Keratinocyte (primary cell): ENCODE results near the gene TBC1D4. TPM values are rescaled to one million over a fixed set of nuclear protein-coding genes. Genes with fewer than 3 reads are reported as not detected.

Experiments used
- DNase-seq: peaks from one replicate; pipeline ENCODE4 v3.0.0-alpha.2; 2011; ENCODE audit warnings: low read depth, missing footprints, low spot score
- FAIRE-seq: peaks from 2 replicates; lab custom pipeline; 2011; peaks lifted over from hg19 to GRCh38; lab: Jason Lieb, UNC
- H2AFZ ChIP-seq: 2 replicates; pipeline ENCODE4 v1.6.0; 2012; ENCODE audit warnings: low read length, control low read depth, inconsistent platforms; ENCODE audit not compliant: control insufficient read depth
- H3K27ac ChIP-seq: 2 replicates; pipeline ENCODE4 v1.5.1; 2011; ENCODE audit warnings: low read length; ENCODE audit not compliant: control insufficient read depth, insufficient read depth
- H3K27me3 ChIP-seq: 3 replicates; pipeline ENCODE4 v1.6.0; 2011; ENCODE audit warnings: low read length; ENCODE audit not compliant: control insufficient read depth, insufficient read depth; ENCODE audit errors: extremely low read depth
- H3K36me3 ChIP-seq, 2 experiments: 2 replicates in 1 of 2; 3 replicates in 1 of 2; pipeline ENCODE4 v1.5.1; 2011; ENCODE audit warnings: low read length in 2 of 2, mild to moderate bottlenecking in 1 of 2; ENCODE audit not compliant: control insufficient read depth in 2 of 2, insufficient read depth in 2 of 2; ENCODE audit errors: extremely low read depth in 1 of 2
- H3K4me1 ChIP-seq: 3 replicates; pipeline ENCODE4 v1.5.1; 2011; ENCODE audit warnings: low read length; ENCODE audit not compliant: control insufficient read depth, insufficient read depth; ENCODE audit errors: extremely low read depth
- H3K4me2 ChIP-seq: 3 replicates; pipeline ENCODE4 v1.6.0; 2011; ENCODE audit warnings: low read depth, low read length; ENCODE audit not compliant: control insufficient read depth, insufficient read depth; ENCODE audit errors: extremely low read depth
- H3K4me3 ChIP-seq, 3 experiments: fragments of 200-600 bp in 1 of 3; sonication (generic) in 1 of 3; 2 replicates in 2 of 3; 3 replicates in 1 of 3; pipeline ENCODE4 v1.5.1; 2011 to 2016; ENCODE audit warnings: low read length in 3 of 3, mild to moderate bottlenecking in 3 of 3, control low read depth in 2 of 3, inconsistent platforms in 1 of 3, low read depth in 1 of 3, mixed read lengths in 1 of 3, mixed run types in 1 of 3, moderate library complexity in 1 of 3; ENCODE audit not compliant: control insufficient read depth in 2 of 3, insufficient read depth in 2 of 3; ENCODE audit errors: extremely low read depth in 1 of 3
- H3K79me2 ChIP-seq: 2 replicates; pipeline ENCODE4 v1.6.0; 2012; ENCODE audit warnings: low read length; ENCODE audit not compliant: control insufficient read depth, insufficient read depth
- H3K9ac ChIP-seq: 3 replicates; pipeline ENCODE4 v1.6.0; 2011; ENCODE audit warnings: low read length; ENCODE audit not compliant: control insufficient read depth, insufficient read depth; ENCODE audit errors: extremely low read depth
- H3K9me1 ChIP-seq: 3 replicates; pipeline ENCODE4 v1.6.0; 2011; ENCODE audit warnings: low read length; ENCODE audit not compliant: control insufficient read depth, insufficient read depth; ENCODE audit errors: extremely low read depth
- H3K9me3 ChIP-seq: 2 replicates; pipeline ENCODE4 v1.5.1; 2012; ENCODE audit warnings: low read depth, low read length; ENCODE audit not compliant: control insufficient read depth
- H4K20me1 ChIP-seq: 3 replicates; pipeline ENCODE4 v1.6.0; 2011; ENCODE audit warnings: low read length; ENCODE audit not compliant: control insufficient read depth, insufficient read depth; ENCODE audit errors: extremely low read depth
- CTCF ChIP-seq, 3 experiments: IDR thresholded peaks in 1 of 3; conservative IDR thresholded peaks in 1 of 3; optimal IDR thresholded peaks in 1 of 3; 2 replicates in 2 of 3; 3 replicates in 1 of 3; pipeline versions ENCODE3 to v1.5.1; 2011; ENCODE audit warnings: low read length in 3 of 3, mild to moderate bottlenecking in 3 of 3, moderate library complexity in 2 of 3, control low read depth in 1 of 3, inconsistent platforms in 1 of 3; ENCODE audit not compliant: insufficient read depth in 2 of 3; ENCODE audit errors: extremely low read depth in 1 of 3
- EZH2 ChIP-seq: IDR thresholded peaks from one replicate; pipeline ENCODE4 v1.6.1; 2012; ENCODE audit warnings: inconsistent platforms, mild to moderate bottlenecking, low read length, moderate library complexity
- dilution Hi-C: fragments of 300-500 bp; cut with MboI; formaldehyde crosslinking; loops from one replicate; pipeline ENCODE4 v1.7.0; 2020; ENCODE audit warnings: low sequenced_read_pairs; ENCODE audit not compliant: extremely low pct_ligation_motif_present
- polyA plus RNA-seq, 5 experiments: library from polyadenylated mRNA; depleted of rRNA in 3 of 5; stranded (reverse) in 3 of 5; stranded (forward) in 1 of 5; unstranded in 1 of 5; fragments of >200 nt; gene quantifications; 1 replicate in 1 of 5; 2 replicates in 3 of 5; 3 replicates in 1 of 5; pipeline versions ENCODE4 v1.2.1 to v1.2.3, GENCODE V29; 2011 to 2012; ENCODE audit warnings: missing spikeins in 2 of 5, low read depth in 1 of 5, low replicate concordance in 1 of 5

Gene TBC1D4
- polyA plus RNA-seq, 1 donor (not counting 4 experiments of a cell fraction or from before 2014, with no cell fraction given): 14.2 TPM

- Histone ChIP-seq H3K9me1 (no peaks in the 10 kb centered on the region), H3K27ac (no peak overlapping the region), H3K9ac (no peak overlapping the region), H3K4me3 (no peak overlapping the region), H3K9me3 (no peaks in the 10 kb centered on the region), H3K27me3 (no peaks in the 10 kb centered on the region), H3K4me1 (no peaks in the 10 kb centered on the region), H4K20me1 (no peaks in the 10 kb centered on the region), H3K79me2 (no peaks in the 10 kb centered on the region), H3K4me2 (no peak overlapping the region), H2AFZ (no peak overlapping the region), H3K36me3 (no peaks in the 10 kb centered on the region)
- DNase-seq: no peak
- dilution Hi-C loops: no loop called here
- no peak for FAIRE-seq
- TF ChIP-seq EZH2: no peak
- TF ChIP-seq CTCF (optimal IDR thresholded peaks at IDR 0.05 in 1 of 3, IDR thresholded peaks at IDR 0.05 in 1 of 3, conservative IDR thresholded peaks at IDR 0.05 in 1 of 3; ENCODE audit: extremely low read depth in 1 of 3, insufficient read depth in 2 of 3, low read length in 3 of 3): no peak
These were observed 96.9 kb downstream of the TBC1D4 start for GRCh38 chr13:75384879-75385707.

- dilution Hi-C loops: no loop called here
- FAIRE-seq: no peak
- no peaks in the 10 kb centered on the region for H3K79me2 ChIP-seq
These were observed 98.8 kb downstream of the TBC1D4 start for GRCh38 chr13:75383064-75383715.

More at GRCh38 chr13:75383064-75383715, 98.8 kb downstream of the TBC1D4 start:
- Histone ChIP-seq H3K4me2 (no peak overlapping the region), H3K4me3 (no peak overlapping the region), H3K27ac (no peak overlapping the region), H3K4me1 (no peaks in the 10 kb centered on the region), H4K20me1 (no peaks in the 10 kb centered on the region), H3K9me1 (no peaks in the 10 kb centered on the region), H3K36me3 (no peaks in the 10 kb centered on the region), H3K9ac (no peak overlapping the region), H3K9me3 (no peaks in the 10 kb centered on the region), H2AFZ (no peak overlapping the region), H3K27me3 (no peaks in the 10 kb centered on the region)
- no peak for DNase-seq
- TF ChIP-seq CTCF (optimal IDR thresholded peaks at IDR 0.05 in 1 of 3, IDR thresholded peaks at IDR 0.05 in 1 of 3, conservative IDR thresholded peaks at IDR 0.05 in 1 of 3; ENCODE audit: extremely low read depth in 1 of 3, insufficient read depth in 2 of 3, low read length in 3 of 3) (no peak), EZH2 (no peak)
